NCI-H226 (cell line): ENCODE results near the gene PAM.
"Not testable (repeated sequence)": the region's sequence is repeated elsewhere in the genome, so short reads cannot be mapped to it uniquely, and the experiment has no call there.

ENCODE experiments used
- DNase-seq: peaks from one replicate; pipeline ENCODE4 v3.0.0-alpha.2; 2015

The PAM gene

DNA sequence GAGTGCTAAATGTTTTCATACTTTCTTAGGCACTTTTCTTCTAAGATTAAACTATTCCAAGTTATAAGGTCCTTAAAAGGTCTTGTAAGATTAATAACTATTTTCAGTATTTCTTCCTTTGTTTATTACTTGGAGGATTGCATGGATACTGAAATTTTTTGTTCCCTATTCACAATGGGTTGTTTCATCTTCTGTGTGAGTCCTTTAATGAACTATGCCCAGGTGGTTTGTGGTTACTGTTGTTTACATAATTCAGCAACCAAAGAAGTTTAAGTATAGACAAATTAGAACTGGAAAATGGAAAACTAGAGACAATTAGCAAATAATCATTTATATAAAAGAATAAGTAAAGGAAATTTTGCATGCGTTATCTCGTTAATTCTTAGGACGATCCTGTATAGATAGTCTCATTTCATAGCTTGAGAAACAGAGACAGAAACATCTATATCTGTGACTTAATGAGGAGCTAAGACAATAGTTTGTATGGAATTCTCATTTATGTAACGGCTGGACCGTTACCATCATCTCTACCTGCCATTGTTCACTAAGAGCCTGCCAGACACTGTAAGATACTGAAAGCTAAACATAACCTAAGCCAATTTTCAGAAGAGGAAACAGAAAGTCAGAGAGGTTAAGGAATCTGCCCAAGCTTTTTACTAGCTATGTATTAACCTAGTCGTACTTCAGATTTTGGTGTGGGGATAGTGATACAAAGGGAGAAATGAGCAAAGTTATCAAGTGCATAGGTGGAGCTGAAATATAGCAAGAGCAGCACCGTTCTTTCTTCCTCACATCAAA, 148.2 kb downstream of the PAM start:
- no peak for DNase-seq

DNA sequence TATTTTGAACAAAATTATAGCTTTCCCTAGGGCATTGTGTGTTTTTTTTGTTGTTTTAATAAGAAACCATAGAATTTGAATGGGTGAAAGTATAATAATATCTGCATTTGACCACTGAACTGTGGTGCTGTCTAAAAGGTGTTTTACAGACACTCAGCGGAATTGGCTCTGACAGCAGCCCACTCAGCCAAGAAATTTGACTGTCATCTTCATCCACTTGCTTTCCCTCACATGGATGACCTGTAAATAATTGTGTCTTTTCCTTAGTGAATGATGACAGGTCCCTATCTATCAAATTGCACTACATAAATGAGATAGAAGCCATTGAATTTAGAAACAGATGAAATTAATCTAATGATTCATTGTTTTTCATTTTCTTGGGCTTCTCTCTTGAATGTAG, 150.0 kb downstream of the PAM start:
- no peak for DNase-seq

DNA sequence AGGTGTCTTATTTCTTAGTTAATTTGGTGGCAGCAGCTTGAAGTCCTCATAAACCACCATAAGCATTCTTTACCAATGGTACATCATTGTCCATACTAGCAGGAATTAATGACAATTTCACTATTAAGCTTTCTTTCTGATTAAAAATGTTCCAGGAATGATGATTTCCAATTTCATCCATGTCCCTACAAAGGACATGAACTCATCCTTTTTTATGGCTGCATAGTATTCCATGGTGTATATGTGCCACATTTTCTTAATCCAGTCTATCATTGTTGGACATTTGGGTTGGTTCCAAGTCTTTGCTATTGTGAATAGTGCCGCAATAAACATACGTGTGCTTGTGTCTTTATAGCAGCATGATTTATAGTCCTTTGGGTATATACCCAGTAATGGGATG, 152.0 kb downstream of the PAM start:
- not testable (repeated sequence) for DNase-seq

DNA sequence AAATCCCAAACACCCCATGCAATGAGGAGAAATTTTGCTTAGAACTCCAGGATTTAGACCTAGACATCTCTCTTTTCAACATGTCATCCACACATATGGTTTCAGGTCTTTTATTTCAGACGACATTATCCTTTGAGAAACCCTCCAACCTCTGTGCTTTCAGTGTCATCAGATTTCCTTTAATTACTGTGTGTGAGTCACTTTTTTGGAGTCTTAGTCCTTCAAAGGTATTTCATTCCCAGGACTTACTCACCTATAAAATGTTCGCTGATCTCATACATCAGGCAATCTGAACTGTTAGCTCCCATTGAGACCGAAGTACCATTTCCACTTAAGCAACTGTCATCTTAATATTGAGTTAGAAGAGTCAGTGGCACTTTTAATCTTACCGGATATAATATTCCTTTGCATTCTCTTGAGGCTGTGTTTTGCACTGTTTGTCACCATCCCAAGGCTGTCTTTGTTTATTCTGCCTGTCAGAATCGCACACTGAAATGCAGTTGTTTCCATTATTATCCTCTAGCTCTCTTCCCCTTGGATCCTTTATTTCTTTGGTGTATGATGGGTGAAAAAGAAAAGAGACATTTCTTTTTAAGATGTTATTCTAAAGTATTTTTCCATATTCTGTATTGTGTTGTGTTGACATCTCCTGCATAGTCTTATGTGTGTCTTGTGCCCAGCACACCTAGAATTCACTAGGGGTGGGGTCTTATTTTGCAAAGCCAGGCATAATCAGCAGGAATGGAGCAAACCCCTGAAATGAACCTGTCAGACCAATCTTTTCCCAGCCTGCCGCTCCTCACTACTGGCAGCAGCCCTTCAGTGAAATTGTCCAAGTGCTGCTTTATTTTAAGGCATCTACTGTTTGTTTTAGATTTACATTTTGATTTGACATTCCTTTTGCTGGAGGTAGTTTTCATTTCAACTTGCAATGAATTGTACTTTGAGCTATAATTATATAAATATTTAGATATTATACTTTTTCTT, 155.4 kb downstream of the PAM start:
- peak; percentile 71 for DNase-seq

DNA sequence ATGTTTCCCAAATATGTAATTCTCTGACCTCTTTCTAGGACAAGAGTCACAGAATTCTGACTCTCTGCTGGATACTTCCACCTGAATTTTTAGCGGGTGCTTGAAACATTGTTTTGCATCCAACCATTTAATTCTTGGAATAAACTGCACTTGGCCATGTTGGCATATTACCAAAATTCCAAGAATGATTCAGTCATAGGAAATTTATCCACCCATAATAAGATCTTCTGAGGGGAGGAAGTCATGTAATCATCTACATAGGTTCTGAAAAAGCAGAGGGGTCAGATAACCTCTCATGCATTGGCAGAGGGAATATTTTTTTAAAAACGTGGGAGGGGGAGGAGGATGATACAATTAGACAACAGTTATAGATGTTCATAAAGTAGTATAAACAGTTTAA, 156.9 kb downstream of the PAM start:
- peak; percentile 78 for DNase-seq

DNA sequence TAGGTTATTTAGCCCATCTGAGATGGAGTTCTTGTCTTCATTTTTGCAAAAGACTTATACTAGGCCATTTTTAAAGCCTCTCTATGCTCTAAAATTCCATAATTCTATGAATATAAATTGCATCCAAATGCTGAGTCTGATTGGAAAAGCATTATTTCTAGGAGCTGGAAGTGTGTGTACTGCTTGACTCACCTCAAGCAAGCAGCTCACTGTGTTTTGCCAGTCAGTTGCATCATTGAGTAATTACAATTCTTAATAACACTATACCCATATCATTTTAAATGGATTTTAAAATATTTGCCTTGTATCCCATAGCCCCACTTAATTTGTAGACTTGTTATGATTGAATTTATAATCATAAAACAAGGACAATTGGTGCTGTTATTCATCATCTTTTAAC, 161.0 kb downstream of the PAM start:
- DNase-seq: no peak

DNA sequence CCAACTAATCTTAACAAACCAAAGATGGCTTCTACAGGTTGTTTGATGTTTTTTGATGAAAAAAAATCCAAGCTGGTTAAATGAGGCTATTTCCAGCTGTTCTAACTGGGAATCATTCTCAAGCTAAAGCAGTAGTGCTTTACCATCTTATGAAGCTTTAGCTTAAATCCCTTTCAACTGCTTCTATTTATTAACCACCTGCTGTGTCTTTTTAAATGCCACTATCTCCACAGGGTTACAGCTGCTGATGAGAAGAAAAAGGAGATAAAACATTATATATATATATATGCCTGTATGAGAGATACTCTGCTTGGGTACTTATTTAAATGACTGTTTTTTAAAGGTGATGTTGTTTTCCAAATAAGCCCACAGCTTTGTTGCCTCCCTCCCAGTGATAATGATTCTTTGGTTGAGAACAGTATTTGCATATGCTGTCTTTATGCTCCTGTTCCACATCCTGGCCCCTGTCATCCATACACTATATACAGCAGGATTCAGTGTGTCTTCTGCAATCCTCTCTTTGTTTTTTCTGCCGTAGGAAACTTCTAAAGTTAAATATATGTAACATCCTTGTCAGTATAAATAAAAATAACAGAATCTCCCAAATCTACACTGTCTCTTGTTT, 164.0 kb downstream of the PAM start:
- no peak for DNase-seq

DNA sequence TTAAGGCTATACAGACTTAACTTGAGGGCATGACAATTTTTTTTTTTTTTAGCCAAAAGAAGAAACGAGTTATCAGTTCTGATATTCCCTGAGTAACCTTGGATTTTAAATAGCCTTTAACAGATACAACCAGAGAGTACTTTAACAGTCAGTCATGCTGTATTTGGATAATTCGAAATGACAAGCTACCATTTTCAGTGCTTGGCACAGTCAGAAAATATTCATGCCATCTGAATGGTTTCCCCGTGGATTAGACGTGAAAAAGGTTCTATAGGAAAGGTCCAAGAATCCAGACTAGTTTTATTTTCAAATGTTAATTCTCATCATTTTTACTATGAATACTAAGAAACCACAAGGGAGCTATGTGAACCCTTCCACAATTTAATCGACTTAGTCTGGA, 165.7 kb downstream of the PAM start:
- no peak for DNase-seq

DNA sequence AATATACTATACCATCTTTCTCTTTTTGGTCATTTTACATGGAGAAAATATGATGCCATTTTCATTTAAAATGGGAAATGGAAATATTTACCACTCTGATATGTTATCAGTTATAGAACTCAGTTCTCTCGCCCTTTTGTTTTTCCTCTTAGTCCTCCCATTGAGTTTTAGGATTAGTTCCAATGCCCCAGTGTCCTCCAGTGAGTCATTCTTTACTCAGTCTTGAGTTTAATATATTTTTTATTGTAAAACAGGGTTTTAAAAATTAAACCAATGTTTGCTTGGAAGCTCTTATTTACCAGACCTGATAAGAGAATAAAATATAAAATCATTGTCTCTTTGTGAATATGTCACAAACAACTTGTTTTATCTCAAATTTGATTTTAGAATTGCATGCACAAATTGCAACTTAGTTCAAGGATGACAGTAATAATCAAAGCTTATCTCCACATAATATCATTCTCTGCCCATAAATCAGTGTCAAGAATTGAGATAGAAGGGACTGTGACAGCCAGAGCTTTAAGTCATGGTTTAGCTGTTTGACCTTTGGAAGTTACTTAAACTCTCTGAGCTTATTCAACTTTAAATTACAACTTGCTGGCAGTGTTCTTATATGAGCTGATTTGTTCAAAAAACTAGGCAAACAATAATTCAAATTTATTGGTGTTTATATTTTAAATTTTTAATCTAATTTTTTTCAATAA, 166.4 kb downstream of the PAM start:
- no peak for DNase-seq

DNA sequence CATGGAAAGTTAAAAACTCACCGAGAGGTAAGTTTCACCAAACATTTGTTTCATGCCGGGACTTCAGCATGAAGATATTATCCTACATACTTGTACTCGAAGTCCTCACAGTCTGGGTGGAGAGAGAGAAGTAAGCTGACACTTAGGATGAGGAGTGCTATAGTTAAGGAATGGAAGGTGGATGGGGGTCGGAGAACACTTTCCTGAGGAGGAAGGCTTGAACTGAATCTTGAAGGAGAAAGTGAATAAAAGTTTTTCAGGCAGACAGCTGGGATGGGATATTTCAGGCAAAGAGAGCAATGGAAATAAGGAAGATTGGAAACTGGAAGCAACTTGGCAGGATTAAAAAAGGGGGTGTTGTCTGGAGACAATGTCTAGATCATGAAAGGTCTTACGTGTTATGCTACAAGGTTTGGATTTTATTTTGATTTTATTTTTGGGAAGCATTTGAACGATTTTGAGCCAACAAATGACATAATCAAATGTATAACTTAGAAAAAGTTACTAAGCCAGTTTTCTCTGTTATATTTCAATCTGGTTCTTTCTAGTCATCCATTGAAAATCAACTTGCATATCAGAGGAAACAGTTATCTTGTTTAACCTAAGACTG, 167.1 kb downstream of the PAM start:
- DNase-seq: no peak

DNA sequence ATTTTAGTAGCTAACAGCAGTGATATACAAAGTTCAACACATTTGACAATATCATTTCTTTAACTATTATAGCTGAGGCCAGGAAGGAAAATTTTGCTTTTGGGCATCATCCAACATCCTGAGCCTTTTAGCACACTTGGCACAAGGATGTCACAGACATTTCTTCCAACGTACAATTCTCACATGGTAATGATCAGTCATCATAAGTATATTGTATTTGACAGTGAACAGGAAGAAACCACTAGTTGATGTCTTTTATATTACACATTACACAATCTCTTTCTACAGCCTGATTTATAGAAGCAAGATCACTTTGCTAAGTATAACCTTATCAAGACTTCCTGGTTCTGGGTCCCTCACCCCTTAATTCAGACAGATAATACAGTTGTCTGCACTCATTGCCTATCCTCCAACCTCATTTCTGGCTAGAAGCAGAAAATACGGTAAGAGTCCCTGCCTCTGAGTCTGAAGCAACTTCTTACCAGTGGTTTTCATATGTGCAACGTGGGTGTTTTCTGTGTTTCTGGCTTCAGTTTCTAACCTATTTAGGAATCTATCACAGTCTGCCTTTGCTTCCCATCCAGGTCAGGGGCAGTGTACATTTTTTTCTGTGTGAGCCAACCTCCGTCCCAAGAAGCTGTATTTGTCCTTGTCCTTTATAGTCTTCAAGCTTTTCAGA, 167.8 kb downstream of the PAM start:
- no peak for DNase-seq

DNA sequence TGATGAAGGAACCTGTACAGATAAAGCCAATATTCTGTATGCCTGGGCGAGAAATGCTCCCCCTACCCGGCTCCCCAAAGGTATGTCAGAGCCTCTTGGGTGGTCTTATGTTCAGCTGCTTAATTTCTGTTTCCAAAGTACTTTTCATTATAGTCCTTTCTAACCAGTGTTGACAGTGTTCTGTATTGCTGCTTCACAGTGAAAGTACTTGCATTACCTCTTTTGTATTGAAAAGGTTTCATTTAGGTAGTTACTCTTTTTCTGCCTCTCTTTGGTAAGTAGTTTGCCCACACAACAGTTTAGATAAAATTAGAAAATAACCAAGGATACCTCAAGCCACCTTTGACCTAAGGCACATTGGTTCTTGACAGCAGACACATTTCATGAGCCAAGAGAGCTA, 169.9 kb downstream of the PAM start:
- no peak for DNase-seq

DNA sequence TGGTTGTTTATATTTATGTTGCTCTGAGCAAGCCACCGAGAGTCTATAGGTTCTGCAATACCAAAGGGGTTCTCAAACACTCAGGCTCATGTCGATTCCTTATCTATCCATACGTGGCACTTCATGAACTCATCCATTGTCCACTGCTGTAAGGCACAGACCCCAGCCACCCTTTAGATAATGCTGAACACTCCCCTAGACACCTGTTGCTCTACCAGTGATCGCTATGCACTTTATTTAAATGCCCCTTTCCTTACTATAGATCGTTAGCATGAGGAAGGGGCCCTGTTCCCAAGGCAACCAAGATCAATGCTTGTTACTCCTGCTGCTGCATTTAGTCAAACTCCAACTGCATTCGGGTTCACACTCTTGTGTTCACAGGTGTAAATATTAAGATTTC, 171.9 kb downstream of the PAM start:
- DNase-seq: no peak

DNA sequence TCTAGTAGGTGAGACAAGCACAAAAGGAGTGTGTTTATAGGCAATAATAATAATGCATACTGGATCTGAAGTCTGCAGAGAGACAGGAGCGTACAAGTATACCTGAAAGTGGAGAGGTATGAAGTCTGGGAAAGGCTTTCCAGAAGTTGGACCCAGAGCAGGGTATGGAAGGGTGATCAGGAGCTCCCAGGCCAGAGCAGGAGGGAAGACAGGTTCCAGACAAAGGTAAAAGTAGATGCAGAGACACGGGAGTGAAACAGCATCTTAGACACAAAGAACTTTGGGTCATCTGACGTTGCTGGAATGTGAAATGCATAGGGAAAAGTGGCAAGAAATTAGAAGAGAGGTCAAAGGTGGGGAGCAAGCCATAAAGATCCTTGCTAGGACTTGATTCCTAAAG, 175.1 kb downstream of the PAM start:
- no peak for DNase-seq

DNA sequence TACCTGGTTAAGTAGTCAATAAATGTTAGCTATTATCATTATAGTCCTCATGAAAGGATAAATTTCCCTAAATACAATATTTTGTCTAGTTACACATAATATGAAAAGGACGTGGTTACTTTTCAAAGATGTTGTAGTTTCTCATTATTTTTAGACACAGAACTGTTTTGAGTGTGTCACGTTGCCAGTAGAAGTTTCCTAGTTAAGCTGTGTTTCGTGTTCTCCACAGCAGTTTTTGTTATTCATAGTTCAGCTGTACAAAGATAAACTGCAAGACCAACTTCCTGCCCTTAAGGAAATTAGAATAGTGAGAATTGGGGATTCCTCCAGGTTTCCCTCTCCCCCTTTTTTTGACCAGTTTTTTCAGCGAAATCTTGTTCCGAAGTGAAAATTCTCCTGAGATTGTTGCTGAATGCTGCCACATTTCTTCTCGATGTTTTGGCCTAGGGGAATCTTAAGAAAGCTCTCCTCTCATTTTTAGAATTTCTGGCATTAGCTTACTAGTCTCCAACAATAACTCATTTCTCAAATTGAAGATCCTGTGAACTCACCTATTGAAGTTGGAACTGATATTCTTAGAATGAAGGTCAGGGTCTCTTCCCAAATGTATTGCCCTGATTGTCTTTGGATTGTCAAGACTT, 176.1 kb downstream of the PAM start:
- no peak for DNase-seq

DNA sequence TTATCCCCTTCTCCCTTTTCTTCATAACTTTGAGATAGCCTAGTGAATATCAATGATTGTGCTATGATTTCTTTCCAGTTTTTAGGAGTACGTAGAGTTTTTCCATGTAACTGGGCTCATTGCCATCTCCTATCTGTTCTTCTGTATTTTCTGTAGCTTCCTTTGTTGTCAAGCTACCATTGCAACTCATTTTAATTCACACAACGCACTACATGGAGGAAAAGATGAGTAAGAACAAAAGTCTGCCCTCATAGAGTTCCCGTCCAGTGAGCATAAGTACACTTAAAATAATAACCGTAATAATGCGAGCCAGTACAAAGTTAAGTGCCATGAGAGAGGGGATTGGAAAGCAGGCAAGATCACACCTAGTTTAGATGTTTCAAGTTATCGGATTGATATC, 177.7 kb downstream of the PAM start:
- no peak for DNase-seq

DNA sequence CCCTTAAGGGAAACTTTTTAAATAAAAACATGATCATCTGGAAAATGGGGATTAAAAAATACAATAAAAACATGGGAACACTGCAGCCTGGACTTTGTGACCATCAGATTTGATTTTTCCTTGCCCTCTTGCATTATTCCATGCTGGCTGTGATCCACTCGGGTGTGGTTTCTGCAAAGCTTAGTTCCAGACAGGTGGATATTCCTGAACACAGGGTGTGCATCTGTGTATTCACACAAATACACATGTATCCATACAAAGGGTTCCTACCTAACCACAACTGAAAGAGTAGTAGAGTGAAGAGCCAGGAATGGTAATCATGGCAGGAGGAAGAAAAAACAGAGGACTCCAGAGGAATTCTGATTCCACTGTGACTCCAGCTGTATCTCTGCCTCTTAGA, 178.2 kb downstream of the PAM start:
- no peak for DNase-seq

DNA sequence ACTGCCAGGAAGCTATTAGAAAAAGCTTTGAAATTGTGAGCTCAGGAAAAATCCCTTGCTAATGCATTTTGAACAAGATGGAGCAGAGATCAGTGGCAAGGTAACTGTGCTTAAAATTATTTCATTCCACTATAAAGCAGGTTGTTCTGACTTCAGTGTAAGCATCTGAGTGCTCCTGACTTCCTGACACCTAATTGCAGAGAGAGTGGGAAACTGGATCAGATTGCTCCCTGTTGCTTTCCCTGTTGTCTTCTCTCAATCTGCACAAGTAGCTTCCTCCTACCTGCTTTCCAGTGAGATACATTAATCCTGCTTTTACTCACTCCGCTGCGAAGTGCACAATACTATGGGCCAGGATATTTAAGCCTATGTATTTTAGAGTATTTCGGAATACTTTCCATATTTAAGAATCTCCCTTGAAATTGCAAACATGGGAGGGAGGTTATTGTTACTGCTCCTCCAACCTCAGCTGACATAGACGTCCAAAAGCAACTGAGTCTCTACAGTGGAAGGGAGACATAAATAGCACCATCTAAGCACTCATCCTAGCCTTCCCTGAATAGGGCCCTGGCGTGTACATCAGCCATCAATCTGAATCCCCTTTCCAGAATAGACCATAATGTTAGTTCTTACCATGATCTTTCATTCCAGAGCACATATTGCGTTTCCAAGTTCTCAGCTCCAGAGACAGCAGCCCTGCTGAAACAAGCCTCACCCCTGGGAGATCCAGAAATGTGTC, 178.8 kb downstream of the PAM start:
- no peak for DNase-seq

DNA sequence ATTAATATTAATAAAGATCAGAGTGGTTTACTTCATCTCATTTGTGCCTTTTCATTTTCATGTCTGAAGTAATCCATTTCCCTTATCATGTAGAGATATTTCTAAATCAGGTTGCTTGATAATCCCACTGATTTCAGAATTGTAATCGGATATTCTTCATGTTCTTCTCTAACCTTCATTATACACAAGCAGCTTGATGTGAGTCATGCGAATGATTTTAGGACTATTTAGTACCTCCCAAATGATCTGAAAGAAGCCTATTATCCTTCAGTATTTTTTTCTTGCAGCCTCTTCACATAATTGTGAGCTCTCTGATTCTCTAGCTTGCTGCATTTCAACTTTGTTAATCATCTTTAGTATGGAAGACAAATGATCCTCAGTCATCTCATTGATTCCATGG, 182.8 kb downstream of the PAM start:
- DNase-seq: no peak

DNA sequence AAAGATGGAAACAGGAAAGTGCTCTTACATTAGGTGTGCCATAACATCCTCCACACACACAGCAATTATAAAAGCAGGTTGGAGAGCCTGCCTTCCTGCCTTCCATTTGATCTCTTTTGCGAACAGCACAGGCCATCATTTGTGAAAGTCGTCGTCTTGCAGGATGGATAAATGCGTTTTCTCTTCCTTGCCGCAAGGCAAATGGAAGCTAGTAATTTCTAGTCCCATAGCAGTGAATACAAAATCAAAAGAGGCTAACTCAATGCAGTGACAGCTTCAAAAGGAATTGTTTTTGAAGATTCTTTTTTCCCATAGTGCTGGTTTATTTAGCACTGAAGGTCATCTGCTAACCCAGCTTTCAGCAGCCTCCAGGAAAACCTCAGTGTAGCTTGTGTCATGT, 186.0 kb downstream of the PAM start:
- DNase-seq: no peak

DNA sequence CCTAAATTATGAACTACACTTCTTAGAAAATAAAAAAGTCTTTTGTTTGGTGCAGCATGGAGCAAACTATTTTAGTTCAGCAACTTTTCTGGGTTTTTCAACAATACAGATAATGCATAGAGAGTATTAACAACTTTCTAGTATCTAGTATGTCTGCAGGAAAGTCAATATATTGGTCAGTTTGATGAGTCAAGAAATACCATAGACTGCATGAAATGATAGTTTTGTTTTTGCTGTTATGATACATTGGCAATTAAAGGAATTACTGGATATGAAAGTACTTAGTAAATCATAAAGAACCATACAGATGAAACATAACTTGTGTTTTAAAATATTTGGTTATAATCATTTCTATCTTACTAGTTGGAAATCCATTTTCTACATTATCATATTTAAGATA, 191.3 kb downstream of the PAM start:
- no peak for DNase-seq
